Activated CD8-positive, alpha-beta memory T cell treated with anti-CD3 and anti-CD28 coated beads, Interleukin-2, amount 50 U/mL, for 48 hours (primary cell): ENCODE data around the gene AMELX.

Source experiments
- DNase-seq: peaks from one replicate; pipeline ENCODE4 v3.0.0-alpha.2; 2020

The AMELX gene

GRCh38 chrX:11293113-11293512 is at the start of gene AMELX:
TSS of gene AMELX (plus strand) at chrX:11293413. CDS start at chrX:11294789, 1,376 bp downstream.
- no peak for DNase-seq

GRCh38 chrX:11244636-11245035 is 48.6 kb upstream of the AMELX start:
- no peak for DNase-seq

GRCh38 chrX:11254417-11255109 is 38.6 kb upstream of the AMELX start:
- DNase-seq: no peak

DNA sequence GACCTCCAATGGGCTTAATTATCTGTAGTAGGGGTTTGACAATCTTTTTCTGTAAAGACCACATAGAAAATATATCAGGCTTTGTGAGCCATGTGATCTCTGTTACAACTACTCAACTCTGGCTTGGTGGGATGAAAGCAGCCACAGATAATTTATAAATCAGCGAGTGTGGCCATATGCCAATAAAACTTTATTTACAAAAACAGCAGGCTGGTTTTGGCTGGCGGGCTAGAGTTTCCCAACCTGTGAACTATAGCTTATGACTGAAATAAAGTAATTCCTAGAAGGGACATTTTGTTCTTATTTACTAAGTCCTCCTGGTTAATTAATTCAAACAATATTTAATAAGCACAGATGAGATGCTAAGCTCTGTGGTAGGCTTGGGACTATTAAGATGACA is 35.9 kb upstream of the AMELX start:
- no peak for DNase-seq

DNA sequence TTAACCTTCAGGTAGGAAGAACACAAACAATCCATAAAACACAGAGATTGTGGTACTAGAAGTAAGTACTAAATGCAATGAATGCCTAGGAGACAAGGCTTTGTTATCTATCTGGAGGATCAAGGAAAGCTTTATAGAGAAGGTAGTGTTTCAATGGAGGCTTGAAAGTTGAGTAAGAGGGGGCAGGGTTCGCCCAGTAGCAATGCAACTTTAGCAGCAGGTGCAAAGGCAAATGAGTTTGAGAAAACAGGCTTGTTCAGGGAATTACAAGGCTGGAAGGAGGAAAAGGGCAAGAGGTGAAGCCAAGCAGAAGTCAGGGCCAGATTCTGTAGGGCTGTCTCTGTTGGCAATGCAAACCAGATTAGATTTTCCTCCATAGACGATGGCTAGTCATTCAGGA is 35.5 kb upstream of the AMELX start:
- DNase-seq: no peak

DNA sequence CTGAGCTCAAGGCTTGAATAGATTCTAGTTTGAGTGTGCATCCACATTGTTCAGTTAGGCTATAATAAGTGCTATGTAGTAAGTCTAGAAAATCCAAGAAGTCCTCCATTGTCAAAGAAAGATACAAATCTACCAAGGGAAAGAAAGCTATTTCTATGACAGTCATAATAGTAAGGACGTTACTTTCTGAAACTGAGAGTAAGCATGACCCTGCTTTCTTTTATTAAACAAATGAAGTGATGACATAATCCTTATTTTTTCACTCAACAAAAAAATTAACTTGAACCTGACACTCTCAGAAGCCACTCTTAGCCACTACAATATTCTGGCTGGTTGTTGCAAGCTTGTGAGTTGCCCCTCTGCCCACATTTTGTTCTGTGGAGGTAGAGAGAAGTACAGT is 33.8 kb upstream of the AMELX start:
- no peak for DNase-seq

DNA sequence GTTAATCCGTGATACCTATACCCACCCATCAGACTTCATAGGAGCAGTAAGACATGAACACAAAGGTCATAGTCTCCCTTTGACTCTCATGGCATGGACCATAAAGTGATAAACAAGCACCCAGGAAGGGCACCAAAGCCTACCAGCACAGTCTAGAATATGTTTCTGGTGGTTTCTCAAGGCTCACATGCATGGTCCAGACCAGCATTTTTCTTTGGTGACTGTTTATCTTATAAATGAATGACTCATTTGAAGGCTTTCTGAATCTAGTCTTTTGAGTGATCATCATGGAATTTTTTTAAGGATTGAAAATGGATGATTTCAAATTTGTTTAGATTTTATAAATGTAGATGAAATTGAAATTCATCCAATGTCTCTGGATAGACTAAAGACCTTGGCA is 32.0 kb upstream of the AMELX start:
- no peak for DNase-seq

- no peak for DNase-seq
These were observed 28.3 kb upstream of the AMELX start for GRCh38 chrX:11264925-11265324.

- DNase-seq: no peak
These were observed 27.9 kb upstream of the AMELX start for GRCh38 chrX:11265352-11265751.

DNA sequence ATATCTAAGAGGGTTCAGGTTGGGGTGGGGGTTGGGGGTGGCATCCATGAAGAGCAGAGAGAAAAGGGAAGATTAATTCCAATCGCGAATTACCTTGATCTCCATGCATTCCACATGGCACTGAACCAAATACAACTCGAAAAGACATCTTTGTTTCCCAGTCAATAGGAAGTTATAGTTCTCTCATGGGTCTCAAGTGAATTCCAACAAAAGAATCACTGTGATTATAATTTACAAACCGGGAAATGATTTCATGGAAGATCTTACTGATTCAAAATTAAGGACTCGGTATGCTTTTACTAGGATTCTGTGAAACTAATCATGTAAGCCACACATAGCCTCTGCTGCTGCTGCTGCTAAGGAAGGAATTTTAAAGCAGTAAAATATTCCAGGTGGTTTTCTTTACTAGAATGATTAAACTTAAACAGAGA is 26.6 kb upstream of the AMELX start:
- no peak for DNase-seq

GRCh38 chrX:11267425-11267824 is 25.8 kb upstream of the AMELX start:
- no peak for DNase-seq

- no peak for DNase-seq
These were observed 24.2 kb upstream of the AMELX start for GRCh38 chrX:11269006-11269405.

DNA sequence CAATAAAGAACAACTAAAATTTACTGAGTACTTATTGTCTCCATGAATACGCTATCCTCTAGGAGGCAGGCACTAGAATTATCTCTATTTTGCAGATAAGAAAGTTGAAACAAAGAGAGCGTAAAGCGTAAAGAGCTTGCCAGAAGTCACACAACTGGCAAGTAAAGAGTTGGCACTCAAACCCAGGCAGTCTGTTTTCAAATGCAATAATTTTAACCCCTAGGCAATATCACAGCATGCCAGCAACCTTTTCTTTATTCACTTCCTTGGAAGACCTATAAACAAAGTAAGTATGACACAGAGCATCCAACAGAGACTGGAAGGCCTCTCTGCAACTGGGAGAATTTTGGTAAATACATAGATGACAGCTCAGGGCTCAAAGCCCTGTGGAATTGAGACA is 23.2 kb upstream of the AMELX start:
- DNase-seq: no peak

GRCh38 chrX:11272290-11272689 is 20.9 kb upstream of the AMELX start:
- no peak for DNase-seq

DNA sequence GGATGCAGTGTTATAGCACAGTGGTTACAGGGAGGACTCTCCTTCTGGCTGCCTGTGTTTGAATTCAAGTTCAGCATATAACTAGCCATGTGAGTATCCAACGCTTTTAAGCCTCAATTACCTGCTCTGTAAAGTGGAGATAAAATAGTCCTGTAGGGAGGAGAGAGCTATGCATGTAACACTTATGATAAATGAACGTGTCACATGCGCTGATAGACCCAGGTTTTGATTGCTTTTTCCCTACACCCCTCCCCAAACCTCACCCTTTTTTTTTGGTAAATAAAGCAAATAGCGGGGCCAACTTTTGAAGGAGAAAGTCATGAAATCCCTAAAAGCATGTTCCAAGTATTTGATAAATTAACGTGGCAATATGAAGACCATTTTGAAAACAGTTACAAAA is 20.4 kb upstream of the AMELX start:
- no peak for DNase-seq

- DNase-seq: no peak
These were observed 19.7 kb upstream of the AMELX start for GRCh38 chrX:11273544-11273943.

DNA sequence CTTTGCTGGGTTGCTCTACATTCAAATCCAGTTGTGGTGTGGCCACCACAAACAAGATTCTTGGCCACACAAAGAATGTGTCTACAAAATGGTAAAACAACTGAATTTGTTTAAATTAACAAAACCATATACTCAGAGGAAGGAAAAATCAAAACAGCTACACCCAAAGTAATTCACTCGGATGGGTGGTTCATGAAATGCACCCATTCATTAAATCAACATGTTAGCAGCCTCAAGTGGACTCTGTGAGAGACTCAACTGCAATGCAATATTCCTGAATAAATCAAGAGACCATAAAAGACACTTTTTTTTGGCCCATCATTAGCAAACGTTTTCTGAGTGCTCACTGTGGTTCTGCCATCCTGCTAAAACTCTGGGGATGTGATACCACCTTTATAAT is 11.2 kb upstream of the AMELX start:
- no peak for DNase-seq

- DNase-seq: no peak
These were observed 7.6 kb upstream of the AMELX start for GRCh38 chrX:11285651-11286050.

DNA sequence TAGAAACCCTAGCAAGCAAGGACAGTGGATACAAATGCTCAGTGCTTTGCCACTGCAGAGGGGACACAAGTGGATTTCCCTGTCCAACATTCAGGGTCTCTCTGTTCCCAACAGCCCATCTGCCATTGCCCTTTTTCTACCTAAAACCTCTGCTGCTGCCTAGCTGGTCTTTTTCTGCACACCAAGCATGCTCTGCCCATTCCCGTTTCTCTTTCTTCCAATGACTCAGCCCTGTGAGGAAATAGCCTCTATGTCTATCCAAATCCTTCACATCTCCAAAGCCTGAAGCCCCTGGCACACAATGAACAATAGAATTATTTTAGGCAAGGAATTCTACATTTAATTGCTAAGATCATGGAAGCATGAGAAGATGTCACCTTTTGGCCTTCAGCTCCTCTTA is 5.7 kb upstream of the AMELX start:
- no peak for DNase-seq

DNA sequence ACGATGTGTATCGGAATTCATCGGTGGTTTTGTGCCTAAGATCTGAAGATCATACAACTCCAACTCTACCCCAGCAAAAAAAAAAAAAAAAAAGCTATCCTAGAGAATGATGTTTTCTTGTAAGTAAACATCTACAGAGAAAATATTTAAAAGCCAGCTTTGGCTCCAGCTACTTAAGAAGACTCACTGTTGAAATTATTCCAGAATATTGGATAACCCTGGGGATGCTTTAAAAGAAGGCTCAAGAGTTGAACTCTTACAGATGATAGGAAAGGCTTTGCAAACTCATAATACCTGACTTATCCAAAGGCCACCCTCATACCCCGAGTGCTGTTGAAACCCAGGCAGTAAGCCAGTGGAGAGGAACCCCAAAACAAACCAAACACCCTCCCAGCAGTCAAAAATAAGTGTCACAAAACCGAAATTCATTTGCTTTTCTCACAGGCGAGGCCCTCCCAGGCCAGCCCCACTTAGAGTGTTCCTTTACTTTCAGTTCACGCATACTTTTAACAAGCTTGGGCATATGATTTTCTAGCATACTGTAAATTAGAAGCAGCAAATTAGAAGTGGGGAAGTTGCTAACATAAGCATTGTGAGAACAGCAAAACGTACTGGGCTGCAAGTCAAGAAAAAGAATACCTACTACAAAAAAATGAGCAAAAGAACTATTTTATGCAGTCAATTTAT is 2.7 kb upstream of the AMELX start:
- no peak for DNase-seq

DNA sequence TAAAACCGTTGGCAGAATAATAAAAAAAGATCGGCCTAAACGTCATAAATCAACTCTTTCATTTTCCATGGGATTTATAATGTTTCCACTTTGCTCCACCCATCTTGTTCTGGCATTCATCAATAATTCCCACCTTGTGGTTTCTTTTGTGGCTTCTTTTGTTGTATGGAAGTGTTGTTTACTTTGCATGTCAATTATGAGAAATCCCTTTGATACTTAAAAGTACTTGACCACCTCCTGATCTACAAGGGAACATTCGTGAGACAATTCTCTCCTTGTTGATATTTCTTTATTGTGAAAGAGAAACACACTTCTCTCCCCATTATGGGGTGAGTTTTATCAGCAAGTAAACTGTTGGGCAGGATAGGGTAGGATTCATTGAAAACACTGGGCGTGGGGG is 2.8 kb downstream of the AMELX start:
- no peak for DNase-seq

DNA sequence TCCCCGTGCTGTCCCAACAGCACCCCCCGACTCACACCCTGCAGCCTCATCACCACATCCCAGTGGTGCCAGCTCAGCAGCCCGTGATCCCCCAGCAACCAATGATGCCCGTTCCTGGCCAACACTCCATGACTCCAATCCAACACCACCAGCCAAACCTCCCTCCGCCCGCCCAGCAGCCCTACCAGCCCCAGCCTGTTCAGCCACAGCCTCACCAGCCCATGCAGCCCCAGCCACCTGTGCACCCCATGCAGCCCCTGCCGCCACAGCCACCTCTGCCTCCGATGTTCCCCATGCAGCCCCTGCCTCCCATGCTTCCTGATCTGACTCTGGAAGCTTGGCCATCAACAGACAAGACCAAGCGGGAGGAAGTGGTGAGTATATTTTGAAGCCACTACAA is 5.4 kb downstream of the AMELX start:
- no peak for DNase-seq

DNA sequence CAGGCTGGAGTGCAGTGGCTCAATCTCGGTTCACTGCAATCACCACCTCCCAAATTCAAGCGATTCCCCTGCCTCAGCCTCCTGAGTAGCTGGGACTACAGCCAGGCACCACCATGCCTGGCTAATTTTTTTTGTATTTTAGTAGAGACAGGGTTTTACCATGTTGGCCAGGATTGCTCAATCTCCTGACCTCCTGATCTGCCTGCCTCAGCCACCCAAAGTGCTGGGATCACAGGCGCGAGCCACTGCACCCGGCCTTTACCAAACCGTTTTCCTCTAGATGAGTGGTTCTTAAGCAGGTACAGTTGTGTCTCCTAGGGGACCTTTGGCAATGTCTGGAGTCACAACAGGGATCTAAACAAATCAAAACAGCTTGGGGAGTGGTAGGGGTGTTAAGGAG is 11.6 kb downstream of the AMELX start:
- no peak for DNase-seq

- no peak for DNase-seq
These were observed 12.4 kb downstream of the AMELX start for GRCh38 chrX:11305641-11306040.

DNA sequence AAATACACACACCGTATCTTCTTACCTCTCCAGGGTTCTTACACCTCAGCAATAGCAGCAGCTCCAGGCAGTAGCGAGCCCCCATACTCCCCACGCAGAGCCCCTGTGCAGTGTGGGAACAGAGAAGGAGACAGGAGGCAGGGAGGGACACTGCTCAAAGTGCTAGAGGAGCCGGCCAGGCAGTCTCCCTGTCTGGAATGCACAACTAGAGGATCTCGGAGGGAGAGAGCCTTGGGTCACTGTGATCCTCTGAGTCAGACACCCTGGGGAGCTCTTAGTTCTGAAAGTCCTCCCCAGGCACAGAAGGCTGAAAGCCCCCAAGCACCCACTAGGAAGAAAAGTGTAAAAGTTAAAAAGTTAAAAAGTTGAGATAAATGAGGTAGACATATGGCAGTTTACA is 16.0 kb downstream of the AMELX start:
- DNase-seq: no peak
